Measurements from ENCODE around the gene KLK14. TPM values are rescaled to one million over a fixed set of nuclear protein-coding genes. Genes with fewer than 3 reads are reported as not detected.

Gene KLK14
- total RNA-seq, 1 donor, result 0.10 TPM

Other genes with a start within 250 kb of the KLK14 start
- gene KLK15, start 249.3 kb downstream of the KLK14 start, total RNA-seq, result not detected
- 0.31 TPM for gene KLK3, start 228.0 kb downstream of the KLK14 start, total RNA-seq
- gene KLK2, start 209.4 kb downstream of the KLK14 start, total RNA-seq, result 0.31 TPM
- 0.21 TPM for gene KLK4, start 171.5 kb downstream of the KLK14 start, total RNA-seq
- gene KLK5, start 129.8 kb downstream of the KLK14 start, total RNA-seq, result not detected
- not detected for gene KLK6, start 113.3 kb downstream of the KLK14 start, total RNA-seq
- gene KLK7, start 99.0 kb downstream of the KLK14 start, total RNA-seq, result not detected
- not detected for gene KLK8, start 81.3 kb downstream of the KLK14 start, total RNA-seq
- not detected for gene KLK10, start 63.2 kb downstream of the KLK14 start, total RNA-seq
- gene KLK11, start 56.3 kb downstream of the KLK14 start, total RNA-seq, result not detected
- not detected for gene KLK12, start 47.9 kb downstream of the KLK14 start, total RNA-seq
- gene KLK13, start 17.8 kb downstream of the KLK14 start, total RNA-seq, result not detected
- 1.9 TPM for gene CTU1, start 25.5 kb upstream of the KLK14 start, total RNA-seq
- 9.4 TPM for gene SIGLEC9, start 42.0 kb upstream of the KLK14 start, total RNA-seq
- gene SIGLEC7, start 59.4 kb upstream of the KLK14 start, total RNA-seq, result 6.0 TPM
- 24.5 TPM for gene CD33, start 142.2 kb upstream of the KLK14 start, total RNA-seq
- not detected for gene SIGLECL1, start 168.2 kb upstream of the KLK14 start, total RNA-seq
- not detected for gene IGLON5, start 228.8 kb upstream of the KLK14 start, total RNA-seq